HEK293T (cell line): Measurements from ENCODE around the gene SUSD1.

Experiments used
- ARNT ChIP-seq: fragments of 450-650 bp; IDR thresholded peaks from 2 replicates; pipeline ENCODE4 v1.6.1; 2017; ENCODE audit warnings: mild to moderate bottlenecking
- BHLHE40 ChIP-seq: fragments of 450-650 bp; IDR thresholded peaks from 2 replicates; pipeline ENCODE4 v1.6.1; 2016; ENCODE audit warnings: mild to moderate bottlenecking, moderate library complexity, borderline replicate concordance
- FOXM1 ChIP-seq: fragments of 450-650 bp; IDR thresholded peaks from 2 replicates; pipeline ENCODE4 v1.6.1; 2017; ENCODE audit warnings: mild to moderate bottlenecking, borderline replicate concordance
- PKNOX1 ChIP-seq: fragments of 450-650 bp; IDR thresholded peaks from 2 replicates; pipeline ENCODE4 v1.6.1; 2016
- TARDBP ChIP-seq: fragments of 450-650 bp; IDR thresholded peaks from 2 replicates; pipeline ENCODE4 v1.6.1; 2016

- TF ChIP-seq FOXM1: no peak
- TF ChIP-seq ARNT: no peak
- no peak for TF ChIP-seq TARDBP
- no peak for TF ChIP-seq BHLHE40
- no peak for TF ChIP-seq PKNOX1
Measured at GRCh38 chr9:112218908-112219307, 43.8 kb upstream of the SUSD1 start.
